LoVo (cell line): ENCODE measurements around the gene ATAD1.
"Not testable (repeated sequence)": the region's sequence is repeated elsewhere in the genome, so short reads cannot be mapped to it uniquely, and the experiment has no call there.

Source experiments
- DNase-seq: peaks from one replicate; pipeline ENCODE4 v3.0.0-alpha.2; 2016; ENCODE audit warnings: low spot score

ATAD1 gene

GRCh38 chr10:87846023-87846422 lies 28.0 kb upstream of the ATAD1 start:
- DNase-seq: peak; percentile 40

GRCh38 chr10:87845624-87845998 lies 27.6 kb upstream of the ATAD1 start:
- DNase-seq: no peak

GRCh38 chr10:87844837-87845623 lies 27.0 kb upstream of the ATAD1 start:
- DNase-seq: peak; percentile 48

- DNase-seq: no peak
Measured at GRCh38 chr10:87843714-87844113, 25.7 kb upstream of the ATAD1 start.

GRCh38 chr10:87842776-87843497 lies 24.9 kb upstream of the ATAD1 start:
- peak; percentile 85 for DNase-seq

GRCh38 chr10:87842220-87842641 lies 24.2 kb upstream of the ATAD1 start:
- DNase-seq: peak; percentile 93

- DNase-seq: peak; percentile 9
Measured at GRCh38 chr10:87841186-87841585, 23.2 kb upstream of the ATAD1 start.

- no peak for DNase-seq
Measured at GRCh38 chr10:87838650-87839049, 20.6 kb upstream of the ATAD1 start.

GRCh38 chr10:87837445-87837844 lies 19.4 kb upstream of the ATAD1 start:
- DNase-seq: no peak

- DNase-seq: no peak
Measured at GRCh38 chr10:87836098-87836497, 18.1 kb upstream of the ATAD1 start.

GRCh38 chr10:87829986-87830729 lies 12.1 kb upstream of the ATAD1 start:
- DNase-seq: no peak

- not testable (repeated sequence) for DNase-seq
Measured at GRCh38 chr10:87829051-87829450, 11.0 kb upstream of the ATAD1 start.

GRCh38 chr10:87827681-87828080 lies 9.7 kb upstream of the ATAD1 start:
- no peak for DNase-seq

GRCh38 chr10:87826653-87827052 lies 8.6 kb upstream of the ATAD1 start:
- DNase-seq: no peak

GRCh38 chr10:87819289-87819585 lies 1.2 kb upstream of the ATAD1 start:
- DNase-seq: no peak

GRCh38 chr10:87818505-87819288 lies 671 bp upstream of the ATAD1 start:
- peak; percentile 47 for DNase-seq

- peak; percentile 18 for DNase-seq
Measured at GRCh38 chr10:87816898-87817608, 973 bp downstream of the ATAD1 start.

GRCh38 chr10:87816163-87816897 lies 1.7 kb downstream of the ATAD1 start:
- DNase-seq: no peak

GRCh38 chr10:87804939-87805569 lies 13.0 kb downstream of the ATAD1 start:
- DNase-seq: no peak

GRCh38 chr10:87803831-87804230 lies 14.2 kb downstream of the ATAD1 start:
- DNase-seq: no peak
